Activated CD4-positive, alpha-beta memory T cell treated with anti-CD3 and anti-CD28 coated beads for 36 hours (primary cell): ENCODE measurements around the gene CAMTA1. TPM values are rescaled to one million over a fixed set of nuclear protein-coding genes. Genes with fewer than 3 reads are reported as not detected.

Source experiments
- CTCF ChIA-PET: fragments of 350-600 bp; sonication (Branson Sonifier 250); formaldehyde crosslinking; loops from one replicate; lab custom pipeline; 2021; ENCODE audit warnings: antibody characterized with exemption, inconsistent platforms; lab: Charles Lee
- POLR2A ChIA-PET: fragments of 350-600 bp; sonication (Branson Sonifier 250); formaldehyde crosslinking; loops from one replicate; lab custom pipeline; 2021; ENCODE audit warnings: antibody characterized with exemption; lab: Charles Lee
- DNase-seq: peaks from one replicate; pipeline ENCODE4 v3.0.0-alpha.2; 2020
- H3K27ac Mint-ChIP-seq: one replicate; pipeline ENCODE4 v1.8.0; 2021; ENCODE audit warnings: mixed read lengths
- H3K27me3 Mint-ChIP-seq: one replicate; pipeline ENCODE4 v1.8.0; 2021; ENCODE audit warnings: mixed read lengths
- H3K36me3 Mint-ChIP-seq: one replicate; pipeline ENCODE4 v1.8.0; 2021; ENCODE audit warnings: mixed read lengths
- H3K4me1 Mint-ChIP-seq: one replicate; pipeline ENCODE4 v1.8.0; 2021; ENCODE audit warnings: low read depth, mixed read lengths
- H3K4me3 Mint-ChIP-seq: one replicate; pipeline ENCODE4 v1.8.0; 2021; ENCODE audit warnings: mild to moderate bottlenecking, mixed read lengths
- H3K9me3 Mint-ChIP-seq: one replicate; pipeline ENCODE4 v1.8.0; 2021; ENCODE audit warnings: mixed read lengths
- intact Hi-C: fragments of 100-400 bp; cut with micrococcal nuclease; formaldehyde crosslinking; loops from one replicate; pipeline ENCODE4 v1.15.1; 2023
- total RNA-seq, 2 experiments: library from RNA; stranded (reverse); gene quantifications; one replicate each; pipeline ENCODE4 v1.2.3, GENCODE V29; 2021

CAMTA1 gene
- total RNA-seq, 2 experiments from 2014 or later: 64.7 to 68.9 TPM

GRCh38 chr1:7012461-7012924 lies 227.2 kb downstream of the CAMTA1 start:
- Mint-ChIP-seq H3K4me3 (no peak overlapping the region), H3K36me3 (no peaks in the 10 kb centered on the region), H3K9me3 (no peaks in the 10 kb centered on the region), H3K27me3 (no peaks in the 10 kb centered on the region), H3K4me1 (no peaks in the 10 kb centered on the region), H3K27ac (no peak overlapping the region)
- CTCF ChIA-PET: no interaction called here
- intact Hi-C loops: no loop called here
- DNase-seq: no peak
- POLR2A ChIA-PET: no interaction called here

GRCh38 chr1:7013833-7014639 lies 228.8 kb downstream of the CAMTA1 start:
- POLR2A ChIA-PET: no interaction called here
- H3K4me1 Mint-ChIP-seq: no peaks in the 10 kb centered on the region
- no peaks in the 10 kb centered on the region for H3K27me3 Mint-ChIP-seq
- CTCF ChIA-PET: interaction anchor here (1.5 kb wide), 1 partner anchor 56 kb away, joined by 3 read pairs; no protein-coding TSS in a partner anchor
- H3K36me3 Mint-ChIP-seq: no peaks in the 10 kb centered on the region
- no peaks in the 10 kb centered on the region for H3K9me3 Mint-ChIP-seq
- intact Hi-C loops: no loop called here
- DNase-seq: no peak
- H3K27ac Mint-ChIP-seq: no peak overlapping the region
- no peak overlapping the region for H3K4me3 Mint-ChIP-seq

- intact Hi-C loops: no loop called here
- Mint-ChIP-seq H3K27ac (no peak overlapping the region), H3K4me3 (no peak overlapping the region), H3K4me1 (no peaks in the 10 kb centered on the region), H3K36me3 (no peaks in the 10 kb centered on the region), H3K27me3 (no peaks in the 10 kb centered on the region), H3K9me3 (no peaks in the 10 kb centered on the region)
- DNase-seq: no peak
- ChIA-PET POLR2A (no interaction called here), CTCF (interaction anchor here (1.5 kb wide), 1 partner anchor 55 kb away, joined by 3 read pairs; no protein-coding TSS in a partner anchor)
Observed at GRCh38 chr1:7014640-7014930, 229.3 kb downstream of the CAMTA1 start.

GRCh38 chr1:7015022-7015421 lies 229.8 kb downstream of the CAMTA1 start:
- Mint-ChIP-seq H3K27me3 (peaks cover 2% of the 10 kb centered on the region), H3K4me3 (no peak overlapping the region), H3K9me3 (no peaks in the 10 kb centered on the region), H3K36me3 (no peaks in the 10 kb centered on the region), H3K27ac (no peak overlapping the region), H3K4me1 (no peaks in the 10 kb centered on the region)
- POLR2A ChIA-PET: no interaction called here
- CTCF ChIA-PET: interaction anchor here (1.5 kb wide), 1 partner anchor 55 kb away, joined by 3 read pairs; no protein-coding TSS in a partner anchor
- DNase-seq: no peak
- intact Hi-C loops: no loop called here

GRCh38 chr1:7018351-7018750 lies 233.1 kb downstream of the CAMTA1 start:
- Mint-ChIP-seq H3K27ac (no peak overlapping the region), H3K36me3 (no peaks in the 10 kb centered on the region), H3K4me3 (no peak overlapping the region), H3K27me3 (peaks cover 3% of the 10 kb centered on the region), H3K4me1 (no peaks in the 10 kb centered on the region), H3K9me3 (no peaks in the 10 kb centered on the region)
- POLR2A ChIA-PET: no interaction called here
- DNase-seq: no peak
- intact Hi-C loops: no loop called here
- CTCF ChIA-PET: no interaction called here

- POLR2A ChIA-PET: no interaction called here
- Mint-ChIP-seq H3K4me1 (no peaks in the 10 kb centered on the region), H3K27me3 (peaks cover 3% of the 10 kb centered on the region), H3K36me3 (no peaks in the 10 kb centered on the region), H3K9me3 (no peaks in the 10 kb centered on the region), H3K27ac (no peak overlapping the region), H3K4me3 (no peak overlapping the region)
- no peak for DNase-seq
- intact Hi-C loops: no loop called here
- CTCF ChIA-PET: no interaction called here
Observed at GRCh38 chr1:7018826-7019225, 233.6 kb downstream of the CAMTA1 start.

- CTCF ChIA-PET: no interaction called here
- H3K9me3 Mint-ChIP-seq: no peaks in the 10 kb centered on the region
Observed at GRCh38 chr1:7019510-7019909, 234.3 kb downstream of the CAMTA1 start.

GRCh38 chr1:7022058-7022457 lies 236.8 kb downstream of the CAMTA1 start:
- ChIA-PET CTCF (no interaction called here), POLR2A (no interaction called here)
- intact Hi-C loops: no loop called here
- Mint-ChIP-seq H3K36me3 (no peaks in the 10 kb centered on the region), H3K27ac (no peak overlapping the region), H3K4me1 (no peaks in the 10 kb centered on the region), H3K4me3 (no peak overlapping the region), H3K27me3 (peaks cover 5% of the 10 kb centered on the region), H3K9me3 (no peaks in the 10 kb centered on the region)
- no peak for DNase-seq

More at GRCh38 chr1:7019510-7019909, 234.3 kb downstream of the CAMTA1 start:
- intact Hi-C loops: no loop called here
- Mint-ChIP-seq H3K27ac (no peak overlapping the region), H3K4me1 (no peaks in the 10 kb centered on the region), H3K36me3 (no peaks in the 10 kb centered on the region), H3K4me3 (no peak overlapping the region), H3K27me3 (peaks cover 3% of the 10 kb centered on the region)
- POLR2A ChIA-PET: no interaction called here
- no peak for DNase-seq

GRCh38 chr1:7025013-7025412 lies 239.8 kb downstream of the CAMTA1 start:
- H3K36me3 Mint-ChIP-seq: no peaks in the 10 kb centered on the region
- H3K4me3 Mint-ChIP-seq: no peak overlapping the region
- no peaks in the 10 kb centered on the region for H3K4me1 Mint-ChIP-seq
- H3K27me3 Mint-ChIP-seq: peaks cover 4% of the 10 kb centered on the region
- intact Hi-C loops: no loop called here
- ChIA-PET CTCF (no interaction called here), POLR2A (no interaction called here)
- H3K9me3 Mint-ChIP-seq: no peaks in the 10 kb centered on the region
- no peak overlapping the region for H3K27ac Mint-ChIP-seq
- no peak for DNase-seq

GRCh38 chr1:7026169-7026568 lies 240.9 kb downstream of the CAMTA1 start:
- intact Hi-C loops: no loop called here
- POLR2A ChIA-PET: no interaction called here

GRCh38 chr1:7032992-7033391 lies 247.7 kb downstream of the CAMTA1 start:
- Mint-ChIP-seq H3K27ac (no peak overlapping the region), H3K4me1 (no peaks in the 10 kb centered on the region), H3K9me3 (peaks cover 17% of the 10 kb centered on the region), H3K4me3 (no peak overlapping the region), H3K36me3 (no peaks in the 10 kb centered on the region), H3K27me3 (no peaks in the 10 kb centered on the region)
- ChIA-PET POLR2A (no interaction called here), CTCF (no interaction called here)
- intact Hi-C loops: no loop called here
- DNase-seq: no peak

More at GRCh38 chr1:7026169-7026568, 240.9 kb downstream of the CAMTA1 start:
- Mint-ChIP-seq H3K27ac (no peak overlapping the region), H3K4me3 (no peak overlapping the region), H3K36me3 (no peaks in the 10 kb centered on the region), H3K27me3 (peaks cover 3% of the 10 kb centered on the region), H3K4me1 (no peaks in the 10 kb centered on the region), H3K9me3 (peaks cover under 1% of the 10 kb centered on the region)
- DNase-seq: no peak
- CTCF ChIA-PET: no interaction called here

GRCh38 chr1:7036386-7036785 lies 251.1 kb downstream of the CAMTA1 start:
- no peaks in the 10 kb centered on the region for H3K4me1 Mint-ChIP-seq
- no peak overlapping the region for H3K27ac Mint-ChIP-seq
- H3K9me3 Mint-ChIP-seq: peaks cover 15% of the 10 kb centered on the region
- no peaks in the 10 kb centered on the region for H3K27me3 Mint-ChIP-seq
- CTCF ChIA-PET: no interaction called here
- no peaks in the 10 kb centered on the region for H3K36me3 Mint-ChIP-seq
- DNase-seq: no peak
- POLR2A ChIA-PET: no interaction called here
- no peak overlapping the region for H3K4me3 Mint-ChIP-seq
- intact Hi-C loops: no loop called here
